ENCODE results near the gene PLK5. TPM values are rescaled to one million over a fixed set of nuclear protein-coding genes. Genes with fewer than 3 reads are reported as not detected.
A peak's percentile ranks its signal among the peaks of the same experiment; 100 is the strongest.

PLK5 gene
- total RNA-seq, 1 donor from 2014 or later, result 0.09 TPM

GRCh38 chr19:1522838-1523237 is 1.0 kb upstream of the PLK5 start:
- no peak overlapping the region for H3K4me2 ChIP-seq (ENCODE audit: low read length)
- H3K9me3 ChIP-seq (ENCODE audit: insufficient read depth, low read depth, low read length), result peaks cover 3% of the 10 kb centered on the region
- no peaks in the 10 kb centered on the region for H3K79me2 ChIP-seq (ENCODE audit: insufficient read depth, low read length)
- FAIRE-seq (no peak), DNase-seq (ENCODE audit: low read depth) (no peak)
- no peak overlapping the region for H3K4me3 Mint-ChIP-seq (ENCODE audit: unreplicated experiment)
- H3K9me3 Mint-ChIP-seq (ENCODE audit: unreplicated experiment), result peaks cover 4% of the 10 kb centered on the region
- peaks cover 27% of the 10 kb centered on the region for H3K27me3 ChIP-seq (ENCODE audit: insufficient read depth, low read length)
- H3K4me1 ChIP-seq (ENCODE audit: insufficient read depth, low read length), result no peaks in the 10 kb centered on the region
- no peak overlapping the region for H3K4me3 ChIP-seq (ENCODE audit: insufficient read depth, low read depth, low read length)
- H3K27ac Mint-ChIP-seq (ENCODE audit: unreplicated experiment), result no peak overlapping the region
- TF ChIP-seq CTCF (IDR thresholded peaks at IDR 0.05; ENCODE audit: insufficient read depth, low read depth, low read length), result no peak
- TF ChIP-seq EZH2 (IDR thresholded peaks at IDR 0.05; ENCODE audit: insufficient read depth, low read length), result no peak
- H2AFZ ChIP-seq (ENCODE audit: low read depth, low read length), result no peak overlapping the region
- no peak overlapping the region for H3K9ac ChIP-seq (ENCODE audit: low read length)
- no peak overlapping the region for H3K27ac ChIP-seq (ENCODE audit: low read depth, low read length)
- H3K36me3 ChIP-seq (ENCODE audit: insufficient read depth, low read length), result no peaks in the 10 kb centered on the region
- no peaks in the 10 kb centered on the region for H3K36me3 Mint-ChIP-seq (ENCODE audit: low read depth, unreplicated experiment)
- H3K27me3 Mint-ChIP-seq (ENCODE audit: low read depth, unreplicated experiment), result peaks cover 50% of the 10 kb centered on the region
- no peaks in the 10 kb centered on the region for H3K4me1 Mint-ChIP-seq (ENCODE audit: low read depth, unreplicated experiment)
- H4K20me1 ChIP-seq (ENCODE audit: insufficient read depth, low read length), result peaks cover 7% of the 10 kb centered on the region

DNA sequence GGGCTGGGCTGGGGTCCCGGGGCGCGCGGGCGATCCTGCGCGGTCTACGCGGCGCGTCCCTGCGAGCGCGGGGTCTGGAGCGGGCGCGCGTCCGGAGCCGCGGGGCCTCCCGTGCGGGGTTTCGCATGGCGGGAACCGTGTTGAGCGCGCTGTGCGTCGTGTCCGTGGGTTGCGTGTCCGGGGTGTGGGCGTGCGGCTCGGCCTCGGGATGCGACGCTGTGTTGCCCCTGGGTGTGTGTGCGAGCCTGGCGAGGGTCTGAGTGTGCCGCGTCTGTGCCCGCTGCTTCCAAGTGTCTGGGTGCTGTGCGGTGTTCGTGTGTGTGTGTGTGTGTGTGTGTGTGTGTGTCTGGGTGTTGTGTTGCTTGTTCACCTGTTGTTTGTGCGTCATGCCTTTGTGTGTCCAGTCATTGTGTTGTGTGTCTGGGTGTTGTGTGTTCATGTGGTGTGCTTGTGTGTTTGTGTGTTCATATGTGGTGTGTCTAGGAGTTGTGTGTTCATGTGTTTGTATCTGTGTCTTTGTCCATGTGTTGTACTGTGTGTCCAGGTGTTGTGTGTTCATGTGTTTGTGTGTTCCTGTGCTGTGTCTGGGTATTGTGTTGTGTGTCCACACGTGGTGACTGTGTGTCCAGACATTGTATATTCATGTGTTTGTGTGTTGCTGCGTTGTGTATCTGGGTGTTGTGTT is 552 bp downstream of the PLK5 start:
- Histone ChIP-seq H3K9ac (ENCODE audit: low read length) (no peak overlapping the region), H3K27me3 (ENCODE audit: insufficient read depth, low read length) (peaks cover 27% of the 10 kb centered on the region), H3K4me2 (ENCODE audit: low read length) (peak overlapping the region; percentile 50), H2AFZ (ENCODE audit: low read depth, low read length) (no peak overlapping the region), H3K27ac (ENCODE audit: low read depth, low read length) (no peak overlapping the region), H4K20me1 (ENCODE audit: insufficient read depth, low read length) (peaks cover 7% of the 10 kb centered on the region), H3K9me3 (ENCODE audit: insufficient read depth, low read depth, low read length) (peaks cover 3% of the 10 kb centered on the region), H3K4me1 (ENCODE audit: insufficient read depth, low read length) (no peaks in the 10 kb centered on the region), H3K36me3 (ENCODE audit: insufficient read depth, low read length) (no peaks in the 10 kb centered on the region), H3K4me3 (ENCODE audit: insufficient read depth, low read depth, low read length) (no peak overlapping the region), H3K79me2 (ENCODE audit: insufficient read depth, low read length) (no peaks in the 10 kb centered on the region)
- FAIRE-seq (no peak), DNase-seq (ENCODE audit: low read depth) (no peak)
- Mint-ChIP-seq H3K9me3 (ENCODE audit: unreplicated experiment) (peaks cover 4% of the 10 kb centered on the region), H3K27ac (ENCODE audit: unreplicated experiment) (no peak overlapping the region), H3K36me3 (ENCODE audit: low read depth, unreplicated experiment) (no peaks in the 10 kb centered on the region), H3K4me3 (ENCODE audit: unreplicated experiment) (peak overlapping the region; percentile 76), H3K27me3 (ENCODE audit: low read depth, unreplicated experiment) (peaks cover 45% of the 10 kb centered on the region), H3K4me1 (ENCODE audit: low read depth, unreplicated experiment) (no peaks in the 10 kb centered on the region)
- TF ChIP-seq EZH2 (IDR thresholded peaks at IDR 0.05; ENCODE audit: insufficient read depth, low read length) (peak; percentile 84), CTCF (IDR thresholded peaks at IDR 0.05; ENCODE audit: insufficient read depth, low read depth, low read length) (no peak)

DNA sequence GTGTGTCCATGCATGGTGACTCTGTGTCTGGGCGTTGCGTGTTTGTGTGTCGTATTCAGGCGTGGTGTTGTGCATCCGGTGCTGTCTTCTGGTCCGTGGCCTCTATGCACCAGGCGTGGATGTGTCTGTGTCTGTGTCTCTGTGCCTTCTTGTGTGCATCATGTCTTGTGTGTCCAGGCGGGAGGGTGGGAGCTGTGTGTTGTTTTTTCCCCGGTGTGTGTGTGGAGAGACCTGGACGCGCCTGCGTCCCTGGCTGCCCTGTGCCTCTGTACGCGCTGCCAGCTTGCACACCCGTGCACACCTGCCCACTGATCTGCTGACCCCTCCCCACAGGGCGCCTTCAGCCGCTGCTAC is 1.1 kb downstream of the PLK5 start:
- no peak overlapping the region for H3K4me3 ChIP-seq (ENCODE audit: insufficient read depth, low read depth, low read length)
- Mint-ChIP-seq H3K4me1 (ENCODE audit: low read depth, unreplicated experiment) (no peaks in the 10 kb centered on the region), H3K4me3 (ENCODE audit: unreplicated experiment) (no peak overlapping the region), H3K27me3 (ENCODE audit: low read depth, unreplicated experiment) (peaks cover 45% of the 10 kb centered on the region), H3K36me3 (ENCODE audit: low read depth, unreplicated experiment) (peaks cover 1% of the 10 kb centered on the region), H3K27ac (ENCODE audit: unreplicated experiment) (no peak overlapping the region), H3K9me3 (ENCODE audit: unreplicated experiment) (peaks cover 4% of the 10 kb centered on the region)
- FAIRE-seq, result no peak
- peaks cover 3% of the 10 kb centered on the region for H3K9me3 ChIP-seq (ENCODE audit: insufficient read depth, low read depth, low read length)
- DNase-seq (ENCODE audit: low read depth), result no peak
- TF ChIP-seq EZH2 (IDR thresholded peaks at IDR 0.05; ENCODE audit: insufficient read depth, low read length) (no peak), CTCF (IDR thresholded peaks at IDR 0.05; ENCODE audit: insufficient read depth, low read depth, low read length) (no peak)
- H4K20me1 ChIP-seq (ENCODE audit: insufficient read depth, low read length), result peaks cover 7% of the 10 kb centered on the region
- H3K27me3 ChIP-seq (ENCODE audit: insufficient read depth, low read length), result peaks cover 27% of the 10 kb centered on the region
- no peak overlapping the region for H3K27ac ChIP-seq (ENCODE audit: low read depth, low read length)
- H3K36me3 ChIP-seq (ENCODE audit: insufficient read depth, low read length), result no peaks in the 10 kb centered on the region
- H3K79me2 ChIP-seq (ENCODE audit: insufficient read depth, low read length), result no peaks in the 10 kb centered on the region
- H3K9ac ChIP-seq (ENCODE audit: low read length), result no peak overlapping the region
- H3K4me1 ChIP-seq (ENCODE audit: insufficient read depth, low read length), result no peaks in the 10 kb centered on the region
- H2AFZ ChIP-seq (ENCODE audit: low read depth, low read length), result no peak overlapping the region
- no peak overlapping the region for H3K4me2 ChIP-seq (ENCODE audit: low read length)

All from astrocyte (in vitro differentiated cells and primary cell).